ENCODE data around the gene SLC13A4.

GRCh38 chr7:135743907-135744731 lies 16.1 kb upstream of the SLC13A4 start:
- no peak for TF ChIP-seq CTCF (IDR thresholded peaks at IDR 0.05)
- no peak for TF ChIP-seq POLR2A (IDR thresholded peaks at IDR 0.05)
- no peak for TF ChIP-seq POLR2AphosphoS5 (IDR thresholded peaks at IDR 0.05)
- no peak for TF ChIP-seq EP300 (IDR thresholded peaks at IDR 0.05)

All from upper lobe of left lung (tissue), 4 donors.